Measurements from ENCODE around the gene FNBP1. TPM values are rescaled to one million over a fixed set of nuclear protein-coding genes. Genes with fewer than 3 reads are reported as not detected.

FNBP1 gene
- total and polyA plus RNA-seq, 7 donors, result 12.5 to 172 (median 92.8) TPM

DNA sequence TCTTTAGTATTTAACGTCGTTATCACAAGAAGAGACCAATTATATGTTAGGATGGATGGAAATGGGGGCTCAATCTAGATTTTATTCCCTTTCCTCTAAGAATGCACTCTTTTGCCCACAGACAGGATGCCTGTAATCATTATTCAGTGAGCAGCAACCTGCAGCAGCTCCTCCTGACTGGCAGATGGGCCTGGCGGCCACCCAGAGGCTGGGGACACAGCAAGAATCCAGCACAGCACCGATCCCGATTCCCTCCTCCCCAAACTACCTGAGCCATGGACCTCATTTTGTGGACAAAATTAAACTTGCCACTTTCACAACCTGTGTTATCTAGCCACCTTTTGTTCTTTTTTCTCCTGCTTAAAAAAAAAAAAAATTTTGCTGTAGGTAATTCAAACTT, 106.8 kb downstream of the FNBP1 start:
- no peaks in the 10 kb centered on the region for H3K27me3 ChIP-seq
- H3K4me3 ChIP-seq, result no peak overlapping the region
- no peak for DNase-seq
- H3K27ac ChIP-seq, result peak overlapping the region; percentile 75 to 88 (median 82)
- no peaks in the 10 kb centered on the region for H3K36me3 ChIP-seq
- peaks cover 0 to 84% (median 74%) of the 10 kb centered on the region in 4 donors for H3K4me1 ChIP-seq
- no peaks in the 10 kb centered on the region for H3K9me3 ChIP-seq
- TF ChIP-seq, protein P1, sequence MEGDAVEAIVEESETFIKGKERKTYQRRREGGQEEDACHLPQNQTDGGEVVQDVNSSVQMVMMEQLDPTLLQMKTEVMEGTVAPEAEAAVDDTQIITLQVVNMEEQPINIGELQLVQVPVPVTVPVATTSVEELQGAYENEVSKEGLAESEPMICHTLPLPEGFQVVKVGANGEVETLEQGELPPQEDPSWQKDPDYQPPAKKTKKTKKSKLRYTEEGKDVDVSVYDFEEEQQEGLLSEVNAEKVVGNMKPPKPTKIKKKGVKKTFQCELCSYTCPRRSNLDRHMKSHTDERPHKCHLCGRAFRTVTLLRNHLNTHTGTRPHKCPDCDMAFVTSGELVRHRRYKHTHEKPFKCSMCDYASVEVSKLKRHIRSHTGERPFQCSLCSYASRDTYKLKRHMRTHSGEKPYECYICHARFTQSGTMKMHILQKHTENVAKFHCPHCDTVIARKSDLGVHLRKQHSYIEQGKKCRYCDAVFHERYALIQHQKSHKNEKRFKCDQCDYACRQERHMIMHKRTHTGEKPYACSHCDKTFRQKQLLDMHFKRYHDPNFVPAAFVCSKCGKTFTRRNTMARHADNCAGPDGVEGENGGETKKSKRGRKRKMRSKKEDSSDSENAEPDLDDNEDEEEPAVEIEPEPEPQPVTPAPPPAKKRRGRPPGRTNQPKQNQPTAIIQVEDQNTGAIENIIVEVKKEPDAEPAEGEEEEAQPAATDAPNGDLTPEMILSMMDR (IDR thresholded peaks at IDR 0.05), result no peak
- no peak for TF ChIP-seq POLR2A (IDR thresholded peaks at IDR 0.05)
- TF ChIP-seq POLR2AphosphoS5 (IDR thresholded peaks at IDR 0.05), result no peak
- no peak for TF ChIP-seq EP300 (IDR thresholded peaks at IDR 0.05)
- intact Hi-C loops (cut with DNase I), result no loop called here
- WGBS, 2 donors, result 69 to 74% methylated on average over 5 of the region's 5 CpGs

DNA sequence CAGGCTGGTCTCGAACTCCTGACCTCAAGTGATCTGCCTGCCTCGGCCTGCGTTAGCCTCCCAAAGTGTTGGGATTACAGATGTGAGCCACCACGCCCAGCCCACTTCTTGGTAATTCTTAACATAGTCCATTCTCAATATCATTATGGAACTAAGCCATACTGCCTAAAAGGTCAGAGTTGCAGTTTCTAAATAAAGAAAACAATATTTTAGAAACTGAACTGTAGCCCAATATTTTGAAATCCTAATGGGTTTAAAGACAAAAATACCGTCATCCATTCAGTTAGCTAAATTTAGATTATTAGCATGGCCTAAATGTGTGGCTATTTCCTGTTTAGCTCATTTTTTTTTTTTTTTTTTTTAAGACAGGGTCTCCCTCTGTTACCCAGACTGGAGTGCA, 108.2 kb downstream of the FNBP1 start:
- TF ChIP-seq POLR2A (IDR thresholded peaks at IDR 0.05), result no peak
- no peak for TF ChIP-seq EP300 (IDR thresholded peaks at IDR 0.05)
- TF ChIP-seq, protein P1 (IDR thresholded peaks at IDR 0.05), result no peak
- TF ChIP-seq POLR2AphosphoS5 (IDR thresholded peaks at IDR 0.05), result no peak
- Histone ChIP-seq H3K4me1 (peaks cover 0 to 89% (median 75%) of the 10 kb centered on the region in 4 donors), H3K4me3 (no peak overlapping the region), H3K27me3 (no peaks in the 10 kb centered on the region), H3K27ac (peak overlapping the region; percentile 75 to 88 (median 82)), H3K9me3 (no peaks in the 10 kb centered on the region), H3K36me3 (peaks cover 0 to under 1% (median 0%) of the 10 kb centered on the region in 4 donors)
- WGBS, 2 donors, result 74 to 80% methylated on average over 5 of the region's 5 CpGs
- intact Hi-C loops (cut with DNase I), result loop anchor here (5.0 kb wide), 2 partner anchors 47 to 108 kb away; partner anchors contain the start of gene FNBP1
- no peak for DNase-seq

DNA sequence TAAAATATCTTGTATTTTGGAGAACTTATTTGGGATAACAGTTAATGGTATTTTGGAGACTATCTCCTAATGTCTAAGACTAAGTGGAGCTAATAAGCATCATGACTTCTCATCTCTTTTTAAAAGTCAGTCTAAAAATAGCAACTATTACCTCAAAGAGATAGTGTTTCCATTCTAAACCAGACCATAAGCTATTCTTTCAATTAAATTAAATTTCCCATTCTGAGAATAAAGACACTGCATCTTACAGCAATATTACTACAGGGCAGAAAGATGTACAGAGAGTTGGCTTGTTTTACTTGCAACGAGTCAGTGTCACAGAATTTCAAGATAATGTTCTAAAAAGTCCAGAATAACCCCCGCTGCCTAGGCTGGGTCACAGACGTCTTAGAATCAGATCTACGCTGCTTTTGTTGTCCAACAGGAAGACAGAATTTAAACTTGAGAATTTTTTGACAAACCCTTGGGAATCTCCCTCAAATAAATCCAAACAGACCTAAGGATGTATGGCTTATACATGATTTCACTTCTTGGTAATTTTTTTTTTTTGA, 108.9 kb downstream of the FNBP1 start:
- Histone ChIP-seq H3K27ac (peak overlapping the region; percentile 75 to 88 (median 82)), H3K36me3 (peaks cover 0 to 8% (median under 1%) of the 10 kb centered on the region in 4 donors), H3K4me1 (peaks cover 0 to 83% (median 69%) of the 10 kb centered on the region in 4 donors), H3K27me3 (no peaks in the 10 kb centered on the region), H3K4me3 (no peak overlapping the region), H3K9me3 (no peaks in the 10 kb centered on the region)
- TF ChIP-seq POLR2AphosphoS5 (IDR thresholded peaks at IDR 0.05), result no peak
- TF ChIP-seq, protein P1 (IDR thresholded peaks at IDR 0.05), result no peak
- TF ChIP-seq POLR2A (IDR thresholded peaks at IDR 0.05), result no peak
- no peak for TF ChIP-seq EP300 (IDR thresholded peaks at IDR 0.05)
- no peak for DNase-seq
- WGBS, 2 donors, result 60 to 81% methylated on average over 4 of the region's 4 CpGs
- intact Hi-C loops (cut with DNase I), result loop anchor here (5.0 kb wide), 2 partner anchors 47 to 108 kb away; partner anchors contain the start of gene FNBP1

DNA sequence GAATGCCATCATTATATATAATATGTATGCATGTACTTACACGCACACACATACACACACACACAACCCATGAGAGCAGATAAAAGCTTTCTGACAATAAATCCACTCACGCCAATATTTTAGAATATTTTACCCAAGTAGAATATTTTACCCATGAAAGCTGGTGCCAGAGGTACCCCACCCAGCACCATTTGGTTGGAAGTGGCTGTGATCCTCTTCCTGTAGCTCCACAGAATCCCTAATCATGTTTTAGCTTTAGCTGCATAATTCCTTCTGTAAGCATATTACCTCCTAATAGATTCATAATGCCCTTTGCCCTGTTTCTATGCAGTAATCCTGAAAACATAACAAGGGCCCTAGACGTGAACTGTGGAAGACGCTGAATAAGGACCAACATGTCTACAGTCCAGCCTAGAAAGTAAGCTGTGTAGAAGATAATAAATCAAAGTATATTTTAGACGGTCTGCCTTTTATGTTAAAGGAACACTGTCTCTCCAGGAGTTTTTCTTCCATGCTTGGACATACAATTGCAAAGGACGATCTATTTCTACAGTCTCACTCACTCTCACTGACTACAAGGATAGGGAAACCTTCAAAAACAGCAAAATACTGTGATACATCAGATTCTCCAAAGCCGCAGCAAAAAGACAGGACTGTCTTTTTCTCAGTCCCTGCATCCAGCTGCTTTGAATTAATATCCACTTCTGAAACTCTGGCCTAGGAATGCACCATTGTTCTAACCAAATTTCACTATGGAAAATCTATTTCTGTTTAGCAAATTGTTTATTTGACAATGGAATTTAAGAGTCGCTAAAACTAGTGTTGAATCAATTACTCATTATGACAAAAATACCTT, 109.6 kb downstream of the FNBP1 start:
- H3K4me1 ChIP-seq, result peaks cover 0 to 76% (median 62%) of the 10 kb centered on the region in 4 donors
- H3K27ac ChIP-seq, result peak overlapping the region; percentile 75 to 88 (median 82)
- WGBS, 2 donors, result 71 to 74% methylated on average over 8 of the region's 8 CpGs
- TF ChIP-seq POLR2AphosphoS5 (IDR thresholded peaks at IDR 0.05) (no peak), EP300 (IDR thresholded peaks at IDR 0.05) (no peak), POLR2A (IDR thresholded peaks at IDR 0.05) (no peak)
- TF ChIP-seq, protein P1 (IDR thresholded peaks at IDR 0.05), result no peak
- no peak overlapping the region for H3K4me3 ChIP-seq
- H3K9me3 ChIP-seq, result no peaks in the 10 kb centered on the region
- peaks cover 0 to 15% (median 6%) of the 10 kb centered on the region in 4 donors for H3K36me3 ChIP-seq
- H3K27me3 ChIP-seq, result no peaks in the 10 kb centered on the region
- DNase-seq, result no peak
- intact Hi-C loops (cut with DNase I), result loop anchor here (5.0 kb wide), 2 partner anchors 46 to 109 kb away; partner anchors contain the start of gene FNBP1

All from sigmoid colon (tissue), 7 donors.